HG03342 (cell line): ENCODE data around the gene LSM11.

ENCODE experiments used
- ATAC-seq: cut with Tn5 transposase; IDR thresholded peaks from one replicate; pipeline ENCODE4 v1.9.1; 2021; ENCODE audit warnings: mild to moderate bottlenecking, moderate library complexity; ENCODE audit not compliant: unreplicated experiment

Gene LSM11

GRCh38 chr5:157766902-157767301, 23.4 kb downstream of the LSM11 start:
- ATAC-seq = no peak

- ATAC-seq = no peak
Observed at GRCh38 chr5:157767689-157768088, 24.2 kb downstream of the LSM11 start.

- ATAC-seq = no peak
Observed at GRCh38 chr5:157770665-157771064, 27.2 kb downstream of the LSM11 start.

GRCh38 chr5:157772127-157772526, 28.6 kb downstream of the LSM11 start:
- ATAC-seq = no peak

GRCh38 chr5:157778121-157778805, 34.8 kb downstream of the LSM11 start:
- ATAC-seq = no peak

- ATAC-seq = no peak
Observed at GRCh38 chr5:157779221-157779620, 35.7 kb downstream of the LSM11 start.

GRCh38 chr5:157785801-157786200, 42.3 kb downstream of the LSM11 start:
- no peak for ATAC-seq

GRCh38 chr5:157793301-157793700, 49.8 kb downstream of the LSM11 start:
- ATAC-seq = no peak

- ATAC-seq = no peak
Observed at GRCh38 chr5:157799578-157799977, 56.1 kb downstream of the LSM11 start.

- no peak for ATAC-seq
Observed at GRCh38 chr5:157800137-157800536, 56.6 kb downstream of the LSM11 start.

- ATAC-seq = no peak
Observed at GRCh38 chr5:157802736-157803135, 59.2 kb downstream of the LSM11 start.

- ATAC-seq = no peak
Observed at GRCh38 chr5:157808043-157808442, 64.5 kb downstream of the LSM11 start.
